T47D (cell line): ENCODE results near the gene TSGA10.
A peak's percentile ranks its signal among the peaks of the same experiment; 100 is the strongest.
"Not testable (repeated sequence)": the region's sequence is repeated elsewhere in the genome, so short reads cannot be mapped to it uniquely, and the experiment has no call there.

Experiments used
- DNase-seq, 2 experiments: peaks; one replicate each; pipeline versions ENCODE4 v3.0.0 to v3.0.0-alpha.2; 2011 to 2012; ENCODE audit warnings: low read depth in 1 of 2, low spot score in 1 of 2
- JUND ChIP-seq: IDR thresholded peaks from 2 replicates; pipeline ENCODE4 v1.6.1; 2012; ENCODE audit warnings: low read depth
- in situ Hi-C: cut with HindIII; loops from 2 replicates; pipeline ENCODE4 v1.10.0; 2016; ENCODE audit warnings: low sequenced_read_pairs, low pct_unique_long_range_greater_than_20kb

Gene TSGA10

GRCh38 chr2:99154643-99155536, at the start of gene TSGA10, which contains the start of gene LIPT1:
TSS of gene TSGA10 (minus strand) at chr2:99154942. CDS start at chr2:99109439, 45,503 bp downstream.
TSS of gene LIPT1 (plus strand) at chr2:99154967. CDS start at chr2:99161958, 6,991 bp downstream.
- no peak for TF ChIP-seq JUND
- in situ Hi-C loops: no loop called here
- DNase-seq: peak; percentile 79 to 88

GRCh38 chr2:99201959-99202678, 47.4 kb upstream of the TSGA10 start:
- no peak for DNase-seq
- in situ Hi-C loops: no loop called here
- no peak for TF ChIP-seq JUND

GRCh38 chr2:99200076-99200800, 45.5 kb upstream of the TSGA10 start:
- no peak for TF ChIP-seq JUND
- in situ Hi-C loops: no loop called here
- no peak for DNase-seq

- TF ChIP-seq JUND: no peak
- in situ Hi-C loops: no loop called here
- peak; percentile 4 to 77 for DNase-seq
These were observed 43.5 kb upstream of the TSGA10 start for GRCh38 chr2:99198103-99198841.

GRCh38 chr2:99192364-99192763, 37.6 kb upstream of the TSGA10 start:
- in situ Hi-C loops: not testable (repeated sequence)

GRCh38 chr2:99190548-99190947, 35.8 kb upstream of the TSGA10 start:
- in situ Hi-C loops: no loop called here
- no peak for DNase-seq

More at GRCh38 chr2:99192364-99192763, 37.6 kb upstream of the TSGA10 start:
- not testable (repeated sequence) for DNase-seq

GRCh38 chr2:99188357-99188756, 33.6 kb upstream of the TSGA10 start:
- TF ChIP-seq JUND: no peak

More at GRCh38 chr2:99190548-99190947, 35.8 kb upstream of the TSGA10 start:
- TF ChIP-seq JUND: no peak

GRCh38 chr2:99187011-99187410, 32.3 kb upstream of the TSGA10 start:
- no peak for TF ChIP-seq JUND
- in situ Hi-C loops: no loop called here
- no peak for DNase-seq

More at GRCh38 chr2:99188357-99188756, 33.6 kb upstream of the TSGA10 start:
- in situ Hi-C loops: no loop called here
- no peak for DNase-seq

- in situ Hi-C loops: no loop called here
- DNase-seq: no peak
- no peak for TF ChIP-seq JUND
These were observed 30.1 kb upstream of the TSGA10 start for GRCh38 chr2:99184811-99185210.

- no peak for TF ChIP-seq JUND
- in situ Hi-C loops: no loop called here
- peak in 1 of 2 experiments; percentile 79 for DNase-seq
These were observed 28.3 kb upstream of the TSGA10 start for GRCh38 chr2:99183025-99183424.

- in situ Hi-C loops: no loop called here
- no peak for DNase-seq
- no peak for TF ChIP-seq JUND
These were observed 26.9 kb upstream of the TSGA10 start for GRCh38 chr2:99181624-99182000.
